ENCODE measurements around the gene SHISAL1. TPM values are rescaled to one million over a fixed set of nuclear protein-coding genes. Genes with fewer than 3 reads are reported as not detected.
"Not testable (repeated sequence)": the region's sequence is repeated elsewhere in the genome, so short reads cannot be mapped to it uniquely, and the experiment has no call there.

SHISAL1 gene
- polyA plus RNA-seq, 3 donors, result 1.4 to 2.7 (median 1.9) TPM

DNA sequence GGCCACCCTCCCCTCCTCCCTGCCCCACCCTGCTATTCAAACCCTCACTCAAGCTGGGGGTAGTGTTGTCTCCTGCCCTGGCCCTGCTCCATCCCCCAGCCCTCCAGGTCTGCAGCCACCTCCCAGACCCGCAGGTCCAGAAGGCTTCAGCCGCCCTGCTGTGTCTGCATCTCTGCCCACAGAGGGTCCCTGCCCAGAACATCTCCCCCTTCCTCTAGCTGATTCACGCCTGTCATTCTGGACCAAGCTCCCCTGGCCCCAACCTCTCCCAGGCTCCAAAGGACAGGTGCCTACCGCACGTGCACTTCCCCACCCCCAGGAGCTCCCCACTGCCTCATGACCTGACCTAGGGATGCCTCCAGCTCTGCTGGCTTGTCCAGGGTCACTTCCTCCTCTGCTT, 16.0 kb upstream of the SHISAL1 start:
- no peak for DNase-seq

DNA sequence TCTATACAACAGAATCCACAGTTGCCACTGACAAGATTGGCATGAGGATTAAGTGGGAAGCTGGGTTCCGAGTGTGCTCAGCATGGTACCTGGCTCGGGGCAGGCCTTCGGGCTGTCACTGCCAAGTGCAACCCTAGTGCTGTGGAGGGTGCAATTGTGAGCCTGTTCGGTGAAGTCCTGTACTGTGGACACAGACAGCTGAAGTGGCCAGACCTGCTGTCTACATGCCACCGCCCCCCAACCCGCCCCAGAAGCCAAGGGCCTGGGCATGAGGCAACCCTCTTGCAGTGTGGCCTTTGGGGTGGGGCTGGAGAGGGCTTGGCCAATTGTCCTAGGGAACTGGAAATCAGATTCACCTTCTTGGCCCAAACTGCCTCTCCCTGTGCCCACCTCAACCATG, 15.6 kb upstream of the SHISAL1 start:
- no peak for DNase-seq

DNA sequence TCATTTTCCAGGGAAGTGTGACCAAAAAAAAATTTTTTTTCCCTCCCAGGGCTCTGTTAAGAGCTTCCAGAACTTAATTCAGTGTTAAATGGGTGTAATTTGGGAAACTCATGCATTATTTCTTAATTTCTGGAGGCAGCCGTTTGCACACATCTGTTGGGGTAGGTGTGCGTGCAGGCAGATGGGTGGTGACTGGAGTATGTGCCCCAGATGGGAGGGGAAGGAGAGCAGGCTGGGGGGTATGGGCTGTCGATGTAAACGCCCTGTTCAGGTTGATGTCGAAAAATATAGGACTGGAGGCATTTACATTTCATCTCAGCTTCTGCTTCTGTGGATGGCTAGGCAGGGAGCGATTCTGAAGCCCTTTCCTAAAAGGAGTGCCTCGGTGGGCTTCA, 13.7 kb upstream of the SHISAL1 start:
- no peak for DNase-seq

DNA sequence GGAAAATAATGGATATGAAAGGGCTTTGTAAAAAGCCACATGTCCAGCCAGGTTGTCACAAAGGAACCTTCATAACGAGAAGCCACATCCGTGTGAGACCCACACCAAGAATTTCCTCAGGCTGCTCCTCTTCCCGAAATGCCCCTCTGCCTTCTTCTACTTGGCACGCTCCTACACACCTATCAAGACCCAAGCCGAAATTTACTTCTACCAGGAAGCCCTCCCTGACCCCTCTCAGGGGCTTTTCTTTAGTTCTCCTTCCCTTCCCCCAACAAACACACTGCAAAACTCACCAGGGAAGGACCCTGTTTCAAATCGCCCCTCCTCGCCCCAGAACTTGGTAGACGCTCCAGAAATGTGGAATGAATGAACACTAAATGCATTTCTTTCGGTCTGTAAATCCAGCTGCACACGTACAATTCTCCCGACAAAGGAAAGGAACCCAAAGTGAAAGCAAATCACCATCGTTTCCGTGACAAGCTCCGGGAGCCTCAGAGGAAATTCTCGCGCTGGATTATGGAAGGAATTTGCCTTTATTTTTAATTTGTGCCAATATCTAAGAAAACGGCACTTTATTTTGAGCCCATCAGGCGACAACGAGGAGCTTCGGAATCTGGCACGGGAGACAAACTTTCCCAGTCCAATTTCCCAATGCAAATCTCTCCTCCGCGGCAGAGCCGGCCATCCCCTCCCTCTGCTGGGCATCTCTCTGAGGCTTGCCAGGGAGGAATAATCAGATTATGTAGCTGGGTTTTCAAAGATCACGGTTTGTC, 13.2 kb upstream of the SHISAL1 start:
- no peak for DNase-seq

DNA sequence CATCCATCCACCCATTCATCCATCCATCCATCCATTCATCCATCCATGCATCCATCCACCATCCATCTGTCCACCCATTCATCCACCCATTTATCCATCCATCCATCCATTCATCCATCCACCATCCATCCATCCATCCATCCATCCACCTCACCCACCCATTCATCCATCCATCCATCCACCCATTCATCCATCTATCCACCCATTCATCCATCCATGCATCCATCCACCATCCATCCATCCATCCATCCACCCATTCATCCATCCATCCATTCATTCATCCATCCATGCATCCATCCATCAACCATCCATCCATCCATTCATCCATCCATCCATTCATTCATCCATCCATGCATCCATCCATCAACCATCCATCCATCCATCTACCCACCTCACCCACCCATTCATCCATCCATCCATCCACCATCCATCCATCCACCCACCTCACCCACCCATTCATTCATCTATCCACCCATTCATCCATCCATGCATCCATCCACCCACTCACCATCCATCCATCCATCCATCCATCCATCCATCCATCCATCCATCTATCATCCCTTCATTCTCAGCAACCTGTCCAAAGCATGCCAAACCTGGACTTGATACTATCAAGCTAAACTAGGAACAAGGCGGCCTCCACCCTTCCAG, 10.5 kb upstream of the SHISAL1 start:
- not testable (repeated sequence) for DNase-seq

DNA sequence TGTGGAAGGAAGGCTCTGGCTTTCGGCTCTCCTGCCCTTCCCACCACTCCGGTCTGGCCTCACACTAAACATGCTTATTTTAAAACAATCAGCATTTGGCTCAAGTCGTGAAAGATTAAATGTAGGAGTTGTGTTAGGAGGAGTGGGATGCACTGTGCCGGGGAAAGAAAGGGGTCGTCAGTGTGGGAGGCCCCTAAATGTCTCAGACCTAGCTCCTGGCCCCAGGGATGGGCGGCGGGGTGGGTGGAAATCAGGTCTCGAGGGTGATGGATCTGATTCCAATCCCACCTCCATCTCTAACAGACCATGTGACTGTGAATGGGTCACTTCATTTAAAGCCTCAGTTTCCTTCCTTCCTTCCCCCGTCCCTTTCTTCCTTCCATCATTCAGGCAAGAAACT, 6.9 kb upstream of the SHISAL1 start:
- DNase-seq, result no peak

DNA sequence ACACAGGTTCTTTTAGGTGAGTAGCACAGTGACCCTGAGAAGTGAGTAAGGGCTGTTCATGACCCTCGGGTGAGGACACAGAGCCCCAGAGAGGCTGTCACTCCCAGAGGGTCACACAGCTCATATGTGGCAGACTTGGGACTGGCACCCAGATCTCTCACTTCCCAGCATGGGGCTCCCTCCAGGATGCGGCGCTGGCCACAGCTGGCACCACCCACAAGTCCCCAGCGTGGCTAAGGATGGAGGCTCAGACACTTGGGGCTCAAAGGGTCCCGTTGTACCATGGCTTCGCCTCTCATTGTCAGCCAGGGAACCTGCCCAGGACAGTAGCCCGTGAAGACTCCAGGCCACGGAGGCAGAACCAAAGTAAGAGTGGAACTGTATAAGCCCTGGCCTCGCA, 6.0 kb upstream of the SHISAL1 start:
- DNase-seq, result no peak

DNA sequence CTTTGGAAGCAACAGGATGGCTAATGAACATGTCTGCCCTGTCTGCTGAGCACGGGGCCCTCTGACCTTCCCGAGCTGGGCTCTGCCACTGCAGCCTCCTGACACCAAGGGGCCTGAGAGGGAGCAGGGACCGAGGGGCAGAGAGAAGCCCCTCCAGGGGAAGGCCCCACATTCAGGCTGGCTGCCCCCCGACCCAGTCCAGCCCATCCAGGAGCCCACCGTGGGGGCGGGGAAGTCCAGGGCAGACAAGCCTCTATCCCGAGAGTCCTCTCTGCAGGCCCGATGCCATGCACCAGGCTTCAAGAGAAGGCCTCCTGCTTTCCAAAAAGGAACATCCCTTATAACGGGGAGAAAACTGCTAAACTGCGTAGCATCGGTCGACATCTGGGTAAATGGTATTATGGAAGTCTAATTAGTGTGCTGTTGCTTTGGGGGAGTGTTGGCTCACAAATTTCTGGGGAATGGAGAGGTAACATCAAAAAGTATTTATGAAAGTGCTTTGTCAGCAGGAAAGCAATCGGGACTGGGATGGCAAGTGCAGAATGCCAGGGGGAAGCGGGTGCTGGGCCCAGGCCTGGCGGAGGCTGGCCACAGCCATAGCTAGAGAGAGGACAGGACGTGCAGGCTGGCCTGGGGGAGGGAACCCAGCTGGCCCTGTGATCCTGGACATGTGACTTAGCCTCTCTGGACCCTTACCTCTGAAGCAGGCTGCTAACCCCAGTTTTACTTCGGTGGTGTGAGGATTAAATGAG, 5.3 kb upstream of the SHISAL1 start:
- no peak for DNase-seq

DNA sequence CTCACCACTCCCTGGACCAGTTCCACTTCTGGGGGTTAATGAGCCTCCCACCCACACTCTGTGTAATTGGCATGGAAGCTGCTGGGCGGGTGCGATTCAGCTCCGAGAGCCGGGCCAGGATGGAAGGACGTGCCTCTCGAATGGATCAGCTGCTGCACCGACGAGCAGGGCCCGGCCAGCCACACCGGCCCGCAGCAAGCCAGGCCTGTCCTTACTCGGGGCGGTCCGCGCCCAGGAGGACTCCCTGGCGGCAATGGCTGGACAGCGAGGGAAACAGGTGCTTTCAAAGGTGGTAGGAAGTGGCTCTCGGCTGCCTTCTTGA, 4.3 kb upstream of the SHISAL1 start:
- DNase-seq, result no peak

DNA sequence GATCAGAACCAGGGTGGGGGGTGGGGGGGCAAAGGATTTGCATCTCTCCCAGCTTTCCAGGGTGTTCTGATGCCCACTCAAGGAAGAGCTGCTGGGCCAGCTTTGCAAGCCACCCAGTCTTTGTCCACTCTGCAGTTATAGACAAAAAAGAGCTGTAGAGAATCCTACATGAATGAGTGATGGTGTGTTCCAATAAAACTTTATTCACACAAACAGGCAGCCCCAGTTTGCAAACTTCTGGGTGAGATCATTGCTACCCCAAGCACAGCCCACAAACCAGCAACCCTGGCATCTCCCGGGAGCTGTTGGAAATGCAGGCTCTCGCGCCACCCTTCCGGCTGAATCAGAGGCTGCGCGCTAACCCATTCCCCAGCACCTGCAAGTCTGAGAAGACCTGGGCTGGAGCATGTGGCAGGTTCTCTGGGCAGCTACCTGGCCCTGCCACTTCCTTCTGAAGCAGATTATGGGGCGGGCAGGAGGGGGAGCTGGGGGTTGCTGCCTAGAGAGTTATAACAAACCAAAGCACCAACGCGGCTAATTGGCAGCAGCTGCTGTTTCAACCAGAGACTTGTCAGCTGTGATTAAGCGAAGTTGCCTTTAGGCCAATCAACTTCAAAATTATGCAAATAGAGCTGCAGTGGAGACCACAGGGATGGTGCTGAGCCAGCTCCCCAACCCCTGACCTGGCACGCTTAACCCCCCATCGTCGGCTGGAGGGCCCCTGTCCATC, 3.8 kb upstream of the SHISAL1 start:
- no peak for DNase-seq

DNA sequence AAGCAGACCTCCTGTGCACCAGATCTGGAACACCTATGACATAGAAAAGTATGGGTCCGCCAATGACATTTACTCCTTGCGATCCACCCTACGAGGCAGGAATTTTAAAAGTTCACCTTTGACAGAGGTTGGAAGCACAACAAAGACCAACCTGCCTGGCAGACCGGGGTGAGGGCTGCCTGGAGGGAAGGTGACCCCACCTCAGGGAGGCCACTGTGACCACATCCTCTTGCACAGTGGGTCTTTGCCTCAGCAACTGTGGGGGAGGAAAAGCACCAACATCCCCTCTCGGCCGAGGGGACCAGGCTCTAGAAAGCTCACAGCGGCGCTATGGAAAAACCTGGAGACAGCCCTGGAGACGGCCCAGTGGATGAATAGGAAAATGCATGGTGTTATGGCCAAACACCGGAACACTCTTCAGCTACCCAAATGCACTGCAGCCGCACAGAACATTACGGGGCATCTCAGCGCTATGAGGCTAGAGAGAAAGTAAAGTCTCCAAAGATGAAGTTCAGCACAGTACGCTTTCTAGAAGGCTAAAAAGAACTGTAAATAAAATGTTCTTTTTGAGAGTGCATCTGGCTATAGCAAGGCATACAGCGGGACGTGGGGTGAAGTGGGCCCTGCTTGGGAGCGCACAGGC, 1.8 kb upstream of the SHISAL1 start:
- DNase-seq, result no peak

DNA sequence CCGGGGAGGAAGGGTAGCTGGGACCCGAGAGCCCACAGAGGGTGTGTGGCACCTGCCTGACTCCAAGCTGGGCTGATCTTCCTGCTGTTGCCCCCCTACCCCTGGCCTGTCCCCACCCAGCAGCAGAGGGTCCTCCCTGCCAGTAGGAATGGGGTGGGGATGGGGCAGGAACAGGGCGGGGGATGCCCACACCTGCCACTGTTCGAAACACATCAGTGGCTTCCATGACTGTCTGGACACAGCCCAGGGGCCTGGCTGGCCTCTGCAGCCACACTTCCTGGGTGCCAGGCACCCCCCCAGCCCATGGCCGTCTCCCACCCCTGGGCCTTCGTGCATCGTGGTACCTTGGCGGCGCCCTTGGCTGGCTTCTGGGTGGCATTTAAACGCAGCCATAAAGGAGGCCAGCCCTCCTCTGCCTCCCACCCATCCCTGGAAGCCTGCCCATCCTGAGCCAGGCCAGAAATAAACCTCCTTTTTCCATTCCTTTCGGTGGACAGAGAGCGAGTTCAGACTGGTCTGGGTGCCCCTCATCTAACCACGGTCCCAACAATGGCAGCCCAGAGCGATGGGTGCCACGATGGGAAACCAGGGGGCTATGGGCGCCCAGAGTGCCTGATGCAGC, 745 bp upstream of the SHISAL1 start:
- no peak for DNase-seq

DNA sequence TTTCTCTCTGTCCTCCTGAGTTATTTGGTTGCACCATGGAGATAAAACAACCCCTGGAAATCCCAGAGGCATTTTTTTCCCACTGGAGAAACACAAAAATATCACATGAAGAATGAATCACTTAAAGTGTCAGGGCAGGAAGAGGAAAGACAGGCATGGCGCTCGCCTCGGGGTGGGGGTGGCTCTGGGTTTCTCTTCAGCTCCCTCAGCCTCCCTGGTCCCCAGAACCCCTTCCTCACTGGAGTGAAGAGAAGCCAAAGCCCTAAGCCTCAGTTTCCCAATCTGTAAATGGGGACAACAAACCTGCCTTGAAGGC, 938 bp downstream of the SHISAL1 start:
- no peak for DNase-seq

DNA sequence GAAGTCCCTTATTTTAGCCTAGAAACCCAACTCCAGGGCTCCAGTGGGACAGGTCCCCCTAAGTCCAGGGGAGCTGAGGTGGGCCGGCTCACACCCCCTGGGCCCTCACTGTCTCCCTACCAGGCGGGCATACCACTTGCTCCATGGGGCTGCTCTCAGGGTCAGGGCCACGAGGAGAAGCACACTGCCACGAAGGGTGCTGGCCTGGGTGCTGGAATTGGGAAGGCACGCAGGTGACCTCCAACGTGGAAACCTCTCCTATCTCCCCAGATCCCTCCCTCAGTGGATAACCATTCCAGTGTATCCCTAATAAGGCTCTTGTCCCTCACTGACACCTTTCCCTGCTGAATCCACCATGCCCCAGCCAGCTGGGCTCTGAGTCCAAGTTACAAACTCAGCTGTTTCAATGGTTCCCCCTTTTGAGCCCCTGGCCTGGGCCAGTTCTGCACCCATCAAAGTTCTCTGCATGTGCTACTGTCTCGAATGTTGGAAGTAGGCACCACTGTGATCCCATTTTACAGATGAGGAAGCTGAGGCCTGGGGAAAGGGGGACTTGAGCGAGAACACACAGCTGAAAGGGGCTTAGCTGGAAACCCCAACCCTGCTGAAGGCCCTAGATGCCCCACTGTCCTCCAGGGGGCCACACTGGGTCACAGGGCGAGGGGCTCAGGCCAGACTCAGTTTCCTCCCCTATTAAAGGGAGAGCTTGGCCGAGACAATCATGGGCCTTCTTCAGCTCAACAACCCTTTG, 1.5 kb downstream of the SHISAL1 start:
- DNase-seq, result no peak

DNA sequence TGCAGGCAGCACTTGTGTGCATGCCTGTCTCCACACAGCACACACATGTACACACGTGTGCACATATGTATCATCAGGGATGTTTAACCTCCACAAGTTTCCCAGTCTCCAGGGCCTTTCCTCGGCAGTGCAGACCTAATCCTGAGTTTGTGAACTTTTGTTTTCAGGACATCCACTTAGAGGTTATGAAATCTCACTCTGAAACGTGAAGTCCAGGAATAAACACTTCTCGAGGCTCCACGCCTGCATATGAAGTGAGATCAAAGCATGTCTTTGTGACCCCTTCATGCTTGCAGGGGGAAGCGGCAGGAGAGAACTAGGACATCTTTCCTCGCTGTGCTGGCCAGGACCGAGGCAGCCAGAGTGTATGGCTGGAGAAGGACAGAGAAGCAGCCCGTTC, 3.1 kb downstream of the SHISAL1 start:
- DNase-seq, result no peak

DNA sequence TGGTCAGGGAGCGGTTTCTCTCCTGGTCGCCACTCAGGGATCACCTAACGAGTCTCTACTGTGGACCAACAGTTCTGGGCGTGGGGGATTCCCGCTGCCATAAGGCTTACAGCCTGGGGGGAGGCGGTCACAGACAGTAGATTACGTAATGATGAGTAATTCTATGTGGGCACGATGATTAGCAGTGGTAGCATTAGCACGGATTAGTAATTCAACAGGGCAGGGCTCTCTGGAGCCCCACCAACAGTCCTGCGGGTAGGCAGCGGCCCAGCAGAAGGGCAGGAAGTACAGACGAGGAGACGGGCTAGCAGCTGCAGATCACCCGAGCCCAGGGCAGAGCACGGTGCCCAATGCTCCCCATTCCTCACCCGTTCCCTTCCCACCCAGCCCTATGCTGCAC, 3.6 kb downstream of the SHISAL1 start:
- no peak for DNase-seq

DNA sequence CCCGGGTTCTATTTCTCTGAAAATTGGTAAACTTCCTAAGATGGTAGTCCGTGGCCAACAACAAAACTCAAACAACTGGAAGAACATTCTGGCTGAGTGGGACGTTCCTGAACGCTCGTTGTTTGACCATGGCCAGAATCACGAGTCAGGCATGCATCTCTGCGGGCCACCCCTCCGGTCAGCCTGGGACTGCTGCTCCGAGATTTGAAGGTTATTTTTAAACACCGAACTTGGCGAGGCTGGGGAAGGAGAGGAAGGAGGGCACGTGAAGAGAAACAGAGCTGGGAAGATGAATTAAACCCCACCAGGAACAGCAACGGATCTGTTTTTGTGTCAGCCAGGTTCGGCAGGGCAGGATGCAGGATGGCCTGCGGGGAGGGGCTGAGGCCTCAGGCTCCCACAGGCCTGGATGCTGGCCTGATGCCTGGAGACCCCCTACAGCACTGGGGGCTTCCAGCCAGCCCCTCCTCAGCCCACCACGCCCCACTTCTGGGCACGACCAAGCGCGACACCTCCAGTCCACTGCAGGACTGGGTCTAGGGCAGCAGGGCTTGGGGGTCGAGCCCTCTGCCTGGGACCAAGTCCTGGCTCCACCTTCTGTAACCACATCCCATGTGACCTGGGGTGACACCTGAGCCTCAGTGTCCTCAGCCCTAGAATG, 5.1 kb downstream of the SHISAL1 start:
- DNase-seq, result no peak

DNA sequence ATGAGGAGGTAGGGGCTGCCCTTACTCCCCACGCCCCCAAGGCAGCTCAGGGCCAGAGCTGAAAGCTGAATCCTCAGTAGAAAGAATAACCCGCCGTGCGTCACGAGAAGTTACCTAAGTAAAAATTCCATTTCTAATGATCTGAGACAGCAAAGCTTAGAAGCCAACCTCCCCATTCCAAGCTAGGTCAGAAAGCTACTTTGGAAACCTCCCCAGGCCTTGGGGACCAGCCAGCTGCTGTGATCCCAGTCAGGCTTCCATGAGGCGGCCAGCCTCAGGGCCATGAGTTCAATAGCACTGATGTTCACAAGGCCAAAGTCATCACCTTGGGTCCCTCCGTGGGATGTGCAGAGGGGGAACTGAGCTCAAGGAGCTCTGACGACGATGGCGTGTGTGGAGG, 6.9 kb downstream of the SHISAL1 start:
- DNase-seq, result no peak

DNA sequence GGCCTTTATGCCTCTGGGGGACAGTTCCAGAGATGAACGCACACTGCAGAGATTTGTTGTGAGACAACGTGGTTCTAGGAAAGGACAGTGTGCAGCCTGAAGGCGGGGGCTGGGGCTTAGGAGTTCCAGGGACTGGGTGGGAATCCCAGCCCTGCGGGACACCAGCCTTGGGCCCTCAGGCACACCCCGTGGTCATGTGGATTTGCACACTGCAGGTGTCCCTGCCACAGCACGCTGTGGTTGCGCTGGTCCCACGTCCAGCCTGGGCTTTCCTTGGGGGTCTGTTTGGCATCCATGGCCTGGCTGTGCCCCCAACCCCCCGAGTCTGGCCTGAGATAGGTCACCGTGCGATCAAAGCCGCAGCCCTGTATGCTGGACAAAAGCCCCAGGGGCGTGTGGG, 7.3 kb downstream of the SHISAL1 start:
- DNase-seq, result no peak

DNA sequence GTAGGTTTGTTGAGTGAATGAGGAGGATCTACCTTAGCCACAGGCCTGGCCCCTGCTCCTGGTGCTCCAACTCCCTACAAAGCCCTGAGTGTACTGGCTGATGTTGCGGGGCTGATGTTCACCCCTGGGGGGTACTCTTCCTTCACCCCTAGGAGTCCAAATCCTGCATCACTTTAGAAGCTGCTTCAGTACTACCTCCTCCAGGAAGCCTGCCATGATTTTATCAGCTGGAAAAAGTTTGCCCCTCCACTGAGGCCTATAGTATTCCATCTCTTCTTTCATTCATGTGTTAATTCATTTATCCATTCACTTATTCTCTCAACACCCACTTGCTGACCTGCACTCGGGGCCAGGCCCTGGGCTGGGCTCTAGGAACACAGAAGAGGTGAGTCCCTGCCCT, 7.8 kb downstream of the SHISAL1 start:
- no peak for DNase-seq

DNA sequence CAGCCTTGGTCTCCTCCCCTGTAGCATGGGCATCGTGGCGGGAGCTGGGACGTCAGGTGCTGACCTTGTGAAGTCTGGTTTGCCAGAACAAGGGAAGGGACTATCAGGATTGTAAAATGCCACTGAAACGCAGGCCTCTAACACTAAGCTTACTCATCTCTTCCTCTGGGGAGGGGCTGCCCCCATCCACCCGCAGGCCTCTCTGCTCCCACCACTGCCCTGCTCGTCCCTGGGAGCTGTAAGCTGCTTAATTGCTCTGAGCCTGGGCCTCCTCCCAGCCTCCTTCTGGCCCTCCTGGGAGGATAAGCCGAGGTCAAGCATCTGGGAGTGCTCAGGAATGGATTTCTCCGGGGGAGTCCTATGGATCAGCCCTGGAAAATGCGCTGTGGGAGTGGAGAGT, 8.4 kb downstream of the SHISAL1 start:
- no peak for DNase-seq
